ENCODE data around the gene CBX4.

DNA sequence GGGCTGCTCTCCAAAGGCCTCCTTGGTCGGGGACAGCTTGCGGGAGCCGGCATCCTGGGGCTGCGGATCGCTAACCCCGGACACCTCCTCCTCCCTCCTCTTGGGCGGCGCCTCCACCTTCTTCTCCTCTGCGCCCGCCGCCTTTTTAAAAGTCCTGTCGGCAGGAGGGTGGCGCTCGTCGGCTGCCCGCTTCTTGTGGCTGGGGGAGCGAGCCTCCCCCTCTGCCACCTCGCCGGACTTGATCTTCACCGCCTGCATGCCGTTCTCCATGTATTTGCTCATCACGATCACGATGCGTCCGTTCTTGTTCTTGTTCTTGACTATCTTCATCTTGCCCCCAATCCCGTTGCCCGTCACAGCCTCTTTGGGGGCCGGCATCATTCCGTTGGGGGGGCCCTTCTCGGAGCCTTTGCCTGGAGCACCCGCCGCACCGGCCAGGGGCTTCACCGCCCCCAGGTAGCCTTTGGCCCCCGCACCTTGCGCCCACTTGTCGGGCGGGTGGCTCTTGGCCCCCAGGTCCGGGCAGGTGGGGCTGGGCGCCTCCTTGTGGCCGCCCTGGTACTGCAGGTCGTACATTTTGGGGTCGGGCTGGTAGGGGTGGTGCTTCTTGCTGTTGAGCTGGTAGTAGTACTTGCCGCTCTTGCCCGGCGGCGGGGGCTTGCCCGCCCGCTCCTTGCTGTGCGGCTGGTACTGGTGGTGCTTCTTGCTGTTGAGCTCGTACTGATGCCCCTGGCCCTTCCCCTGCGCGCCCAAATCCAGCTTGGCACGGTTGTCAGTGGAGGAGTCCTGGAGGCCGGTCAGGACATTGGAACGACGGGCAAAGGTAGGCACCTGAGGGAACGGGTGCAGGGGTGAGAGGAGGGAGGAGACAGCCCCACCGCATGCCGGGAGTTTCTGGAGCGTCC is 4.4 kb downstream of the CBX4 start:
- TF ChIP-seq, protein P1, sequence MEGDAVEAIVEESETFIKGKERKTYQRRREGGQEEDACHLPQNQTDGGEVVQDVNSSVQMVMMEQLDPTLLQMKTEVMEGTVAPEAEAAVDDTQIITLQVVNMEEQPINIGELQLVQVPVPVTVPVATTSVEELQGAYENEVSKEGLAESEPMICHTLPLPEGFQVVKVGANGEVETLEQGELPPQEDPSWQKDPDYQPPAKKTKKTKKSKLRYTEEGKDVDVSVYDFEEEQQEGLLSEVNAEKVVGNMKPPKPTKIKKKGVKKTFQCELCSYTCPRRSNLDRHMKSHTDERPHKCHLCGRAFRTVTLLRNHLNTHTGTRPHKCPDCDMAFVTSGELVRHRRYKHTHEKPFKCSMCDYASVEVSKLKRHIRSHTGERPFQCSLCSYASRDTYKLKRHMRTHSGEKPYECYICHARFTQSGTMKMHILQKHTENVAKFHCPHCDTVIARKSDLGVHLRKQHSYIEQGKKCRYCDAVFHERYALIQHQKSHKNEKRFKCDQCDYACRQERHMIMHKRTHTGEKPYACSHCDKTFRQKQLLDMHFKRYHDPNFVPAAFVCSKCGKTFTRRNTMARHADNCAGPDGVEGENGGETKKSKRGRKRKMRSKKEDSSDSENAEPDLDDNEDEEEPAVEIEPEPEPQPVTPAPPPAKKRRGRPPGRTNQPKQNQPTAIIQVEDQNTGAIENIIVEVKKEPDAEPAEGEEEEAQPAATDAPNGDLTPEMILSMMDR (IDR thresholded peaks at IDR 0.05): peak; percentile 29 to 59 (median 38)
- no peak for TF ChIP-seq POLR2A (IDR thresholded peaks at IDR 0.05)

Measured in thyroid gland (tissue), 4 donors.